IPS DF 6.9 (cell line): ENCODE results near the gene GAPVD1.
"Not testable (repeated sequence)": the region's sequence is repeated elsewhere in the genome, so short reads cannot be mapped to it uniquely, and the experiment has no call there.

Experiments used
- DNase-seq: peaks from one replicate; pipeline ENCODE4 v3.0.0-alpha.2; 2013; ENCODE audit warnings: low read depth, low spot score
- H3K27ac ChIP-seq: one replicate; pipeline ENCODE4 v1.5.1; 2013; ENCODE audit warnings: low read length, control low read depth
- H3K27me3 ChIP-seq: 2 replicates; pipeline ENCODE4 v1.6.1; 2013; ENCODE audit warnings: mild to moderate bottlenecking, low read length; ENCODE audit not compliant: control insufficient read depth, insufficient read depth
- H3K36me3 ChIP-seq: 2 replicates; pipeline ENCODE4 v1.6.1; 2013; ENCODE audit warnings: low read length; ENCODE audit not compliant: control insufficient read depth, insufficient read depth
- H3K4me1 ChIP-seq: 2 replicates; pipeline ENCODE4 v1.6.1; 2013; ENCODE audit warnings: low read length; ENCODE audit not compliant: control insufficient read depth, insufficient read depth
- H3K4me3 ChIP-seq: 2 replicates; pipeline ENCODE4 v1.5.1; 2013; ENCODE audit warnings: mild to moderate bottlenecking, low read length
- H3K9me3 ChIP-seq: 2 replicates; pipeline ENCODE4 v1.6.1; 2013; ENCODE audit warnings: low read length, inconsistent platforms; ENCODE audit not compliant: control insufficient read depth, insufficient read depth
- WGBS: extraction: QIAGEN DNeasy Blood & Tissue Kit; methylation state at CpG from one replicate; pipeline ENCODE4 v1.1.7; 2013; ENCODE audit warnings: mixed read lengths, missing lambda C conversion rate; ENCODE audit not compliant: insufficient read length, insufficient coverage; 5-methylcytosine and 5-hydroxymethylcytosine counted together

GAPVD1 gene

GRCh38 chr9:125388978-125389377 lies 127.4 kb downstream of the GAPVD1 start:
- H3K4me1 ChIP-seq = no peaks in the 10 kb centered on the region
- no peaks in the 10 kb centered on the region for H3K9me3 ChIP-seq
- H3K36me3 ChIP-seq = no peaks in the 10 kb centered on the region
- no peak overlapping the region for H3K4me3 ChIP-seq
- WGBS = no CpG with 5 or more reads among the region's 6 CpGs
- no peak for DNase-seq
- no peaks in the 10 kb centered on the region for H3K27me3 ChIP-seq
- H3K27ac ChIP-seq = no peak overlapping the region

GRCh38 chr9:125391704-125392103 lies 130.1 kb downstream of the GAPVD1 start:
- H3K27ac ChIP-seq = no peak overlapping the region
- no peaks in the 10 kb centered on the region for H3K9me3 ChIP-seq
- no peak for DNase-seq
- H3K4me3 ChIP-seq = no peak overlapping the region
- no CpG with 5 or more reads among the region's 6 CpGs for WGBS
- H3K27me3 ChIP-seq = no peaks in the 10 kb centered on the region
- no peaks in the 10 kb centered on the region for H3K36me3 ChIP-seq
- no peaks in the 10 kb centered on the region for H3K4me1 ChIP-seq

GRCh38 chr9:125393426-125393825 lies 131.8 kb downstream of the GAPVD1 start:
- no peaks in the 10 kb centered on the region for H3K27me3 ChIP-seq
- DNase-seq = no peak
- no peak overlapping the region for H3K27ac ChIP-seq
- H3K4me1 ChIP-seq = no peaks in the 10 kb centered on the region; the same call in 1 of the 2 replicates
- no peaks in the 10 kb centered on the region for H3K9me3 ChIP-seq
- no peaks in the 10 kb centered on the region for H3K36me3 ChIP-seq
- no CpG with 5 or more reads among the region's 3 CpGs for WGBS
- H3K4me3 ChIP-seq = no peak overlapping the region

- DNase-seq = no peak
- Histone ChIP-seq H3K36me3 (no peaks in the 10 kb centered on the region), H3K4me1 (peaks cover 1% of the 10 kb centered on the region; the same call in 1 of the 2 replicates), H3K27ac (no peak overlapping the region), H3K4me3 (no peak overlapping the region), H3K27me3 (no peaks in the 10 kb centered on the region), H3K9me3 (no peaks in the 10 kb centered on the region)
- WGBS = no CpG with 5 or more reads among the region's 6 CpGs
Observed at GRCh38 chr9:125396799-125397198, 135.2 kb downstream of the GAPVD1 start.

- Histone ChIP-seq H3K36me3 (no peaks in the 10 kb centered on the region), H3K27ac (no peak overlapping the region), H3K27me3 (no peaks in the 10 kb centered on the region), H3K4me1 (peaks cover 1% of the 10 kb centered on the region; the same call in 1 of the 2 replicates), H3K4me3 (no peak overlapping the region), H3K9me3 (no peaks in the 10 kb centered on the region)
- WGBS = no CpG with 5 or more reads among the region's 11 CpGs
- DNase-seq = no peak
Observed at GRCh38 chr9:125397736-125398135, 136.1 kb downstream of the GAPVD1 start.

- H3K4me1 ChIP-seq = peaks cover 1% of the 10 kb centered on the region; the same call in 1 of the 2 replicates
- no peak overlapping the region for H3K27ac ChIP-seq
- WGBS = no CpG with 5 or more reads among the region's 1 CpG
- no peak overlapping the region for H3K4me3 ChIP-seq
- H3K36me3 ChIP-seq = no peaks in the 10 kb centered on the region
- H3K9me3 ChIP-seq = no peaks in the 10 kb centered on the region
- no peak for DNase-seq
- H3K27me3 ChIP-seq = no peaks in the 10 kb centered on the region
Observed at GRCh38 chr9:125398243-125398642, 136.6 kb downstream of the GAPVD1 start.

GRCh38 chr9:125399165-125399564 lies 137.5 kb downstream of the GAPVD1 start:
- no peaks in the 10 kb centered on the region for H3K36me3 ChIP-seq
- no CpG with 5 or more reads among the region's 12 CpGs for WGBS
- H3K27ac ChIP-seq = no peak overlapping the region
- DNase-seq = no peak
- H3K9me3 ChIP-seq = no peaks in the 10 kb centered on the region
- peaks cover 1% of the 10 kb centered on the region; the same call in 1 of the 2 replicates for H3K4me1 ChIP-seq
- H3K4me3 ChIP-seq = no peak overlapping the region
- H3K27me3 ChIP-seq = no peaks in the 10 kb centered on the region

GRCh38 chr9:125399666-125400065 lies 138.0 kb downstream of the GAPVD1 start:
- Histone ChIP-seq H3K4me3 (no peak overlapping the region), H3K4me1 (peaks cover 1% of the 10 kb centered on the region; the same call in 1 of the 2 replicates), H3K36me3 (no peaks in the 10 kb centered on the region), H3K27me3 (no peaks in the 10 kb centered on the region), H3K27ac (no peak overlapping the region), H3K9me3 (no peaks in the 10 kb centered on the region)
- WGBS = no CpG with 5 or more reads among the region's 20 CpGs
- DNase-seq = no peak

GRCh38 chr9:125400232-125400631 lies 138.6 kb downstream of the GAPVD1 start:
- WGBS = no CpG with 5 or more reads among the region's 8 CpGs
- not testable (repeated sequence) for H3K4me3 ChIP-seq, DNase-seq, H3K9me3 ChIP-seq, H3K27ac ChIP-seq, H3K4me1 ChIP-seq, H3K36me3 ChIP-seq, H3K27me3 ChIP-seq

- no peak overlapping the region for H3K4me3 ChIP-seq
- no peaks in the 10 kb centered on the region for H3K27me3 ChIP-seq
- DNase-seq = no peak
- no peak overlapping the region for H3K27ac ChIP-seq
- no peaks in the 10 kb centered on the region for H3K36me3 ChIP-seq
- peaks cover 1% of the 10 kb centered on the region; the same call in 1 of the 2 replicates for H3K4me1 ChIP-seq
- WGBS = no CpG with 5 or more reads among the region's 12 CpGs
- no peaks in the 10 kb centered on the region for H3K9me3 ChIP-seq
Observed at GRCh38 chr9:125400725-125401716, 139.4 kb downstream of the GAPVD1 start.
